ENCODE data around the gene CD247.

- TF ChIP-seq CTCF (conservative IDR thresholded peaks at IDR 0.05 in 1 of 2, IDR thresholded peaks at IDR 0.05 in 1 of 2; ENCODE audit: extremely low read depth in 1 of 2, insufficient read depth in 1 of 2, low read depth in 1 of 2, low read length in 2 of 2) = no peak
- no peak for TF ChIP-seq EZH2 (IDR thresholded peaks at IDR 0.05; ENCODE audit: borderline replicate concordance, low read length)
Measured at GRCh38 chr1:167517535-167518330, 596 bp downstream of the CD247 start.
